ENCODE results near the gene KIAA1671.

KIAA1671 gene

GRCh38 chr22:25193548-25193947 lies 241.0 kb downstream of the KIAA1671 start:
- H2AFZ ChIP-seq (ENCODE audit: low read depth, low read length, severe bottlenecking) = no peak overlapping the region
- TF ChIP-seq EZH2phosphoT487 (conservative IDR thresholded peaks at IDR 0.05; ENCODE audit: low read length) (no peak), CTCF (IDR thresholded peaks at IDR 0.05; ENCODE audit: insufficient read depth, low read length, poor library complexity, severe bottlenecking) (no peak)
- H3K79me2 ChIP-seq (ENCODE audit: insufficient read depth, low read length) = no peaks in the 10 kb centered on the region
- H3K36me3 ChIP-seq (ENCODE audit: low read length) = no peaks in the 10 kb centered on the region
- H3K4me3 ChIP-seq (ENCODE audit: insufficient read depth, low read length, poor library complexity, severe bottlenecking) = no peak overlapping the region
- no peaks in the 10 kb centered on the region for H3F3A ChIP-seq (ENCODE audit: insufficient read depth)
- H3K4me2 ChIP-seq (ENCODE audit: low read depth, low read length, poor library complexity, severe bottlenecking) = no peak overlapping the region
- no peaks in the 10 kb centered on the region for H3K27me3 ChIP-seq (ENCODE audit: low read length)
- H3K9me3 ChIP-seq (ENCODE audit: insufficient read depth, low read length) = no peaks in the 10 kb centered on the region
- H3K27ac ChIP-seq (ENCODE audit: low read depth, low read length) = no peak overlapping the region
- no peaks in the 10 kb centered on the region for H4K20me1 ChIP-seq (ENCODE audit: low read depth, low read length)
- H3K9me2 ChIP-seq (replicated peaks; ENCODE audit: insufficient read depth, low read length) = no peaks in the 10 kb centered on the region
- no peak overlapping the region for H3K9ac ChIP-seq (ENCODE audit: low read length)

GRCh38 chr22:25196326-25196725 lies 243.8 kb downstream of the KIAA1671 start:
- Histone ChIP-seq H3K9ac (ENCODE audit: low read length) (no peak overlapping the region), H3K27ac (ENCODE audit: low read depth, low read length) (no peak overlapping the region), H4K20me1 (ENCODE audit: low read depth, low read length) (no peaks in the 10 kb centered on the region), H3K9me2 (replicated peaks; ENCODE audit: insufficient read depth, low read length) (no peaks in the 10 kb centered on the region), H2AFZ (ENCODE audit: low read depth, low read length, severe bottlenecking) (no peak overlapping the region), H3F3A (ENCODE audit: insufficient read depth) (no peaks in the 10 kb centered on the region), H3K9me3 (ENCODE audit: insufficient read depth, low read length) (no peaks in the 10 kb centered on the region), H3K4me2 (ENCODE audit: low read depth, low read length, poor library complexity, severe bottlenecking) (no peak overlapping the region), H3K4me3 (ENCODE audit: insufficient read depth, low read length, poor library complexity, severe bottlenecking) (no peak overlapping the region), H3K36me3 (ENCODE audit: low read length) (no peaks in the 10 kb centered on the region), H3K79me2 (ENCODE audit: insufficient read depth, low read length) (no peaks in the 10 kb centered on the region), H3K27me3 (ENCODE audit: low read length) (no peaks in the 10 kb centered on the region)
- TF ChIP-seq EZH2phosphoT487 (conservative IDR thresholded peaks at IDR 0.05; ENCODE audit: low read length) (no peak), CTCF (IDR thresholded peaks at IDR 0.05; ENCODE audit: insufficient read depth, low read length, poor library complexity, severe bottlenecking) (no peak)

GRCh38 chr22:25197340-25197739 lies 244.8 kb downstream of the KIAA1671 start:
- H3K9ac ChIP-seq (ENCODE audit: low read length) = no peak overlapping the region
- no peak overlapping the region for H3K4me3 ChIP-seq (ENCODE audit: insufficient read depth, low read length, poor library complexity, severe bottlenecking)
- H3K27me3 ChIP-seq (ENCODE audit: low read length) = no peaks in the 10 kb centered on the region
- no peak overlapping the region for H2AFZ ChIP-seq (ENCODE audit: low read depth, low read length, severe bottlenecking)
- no peaks in the 10 kb centered on the region for H3K79me2 ChIP-seq (ENCODE audit: insufficient read depth, low read length)
- no peaks in the 10 kb centered on the region for H3K9me2 ChIP-seq (replicated peaks; ENCODE audit: insufficient read depth, low read length)
- TF ChIP-seq EZH2phosphoT487 (conservative IDR thresholded peaks at IDR 0.05; ENCODE audit: low read length) (no peak), CTCF (IDR thresholded peaks at IDR 0.05; ENCODE audit: insufficient read depth, low read length, poor library complexity, severe bottlenecking) (no peak)
- no peaks in the 10 kb centered on the region for H4K20me1 ChIP-seq (ENCODE audit: low read depth, low read length)
- no peaks in the 10 kb centered on the region for H3K36me3 ChIP-seq (ENCODE audit: low read length)
- no peak overlapping the region for H3K4me2 ChIP-seq (ENCODE audit: low read depth, low read length, poor library complexity, severe bottlenecking)
- no peaks in the 10 kb centered on the region for H3K9me3 ChIP-seq (ENCODE audit: insufficient read depth, low read length)
- no peak overlapping the region for H3K27ac ChIP-seq (ENCODE audit: low read depth, low read length)
- H3F3A ChIP-seq (ENCODE audit: insufficient read depth) = no peaks in the 10 kb centered on the region

All from SU-DHL-6 (cell line).